Measurements from ENCODE around the gene SLC13A1. TPM values are rescaled to one million over a fixed set of nuclear protein-coding genes. Genes with fewer than 3 reads are reported as not detected.
"Not testable (repeated sequence)": the region's sequence is repeated elsewhere in the genome, so short reads cannot be mapped to it uniquely, and the experiment has no call there.

SLC13A1 gene, protein sequence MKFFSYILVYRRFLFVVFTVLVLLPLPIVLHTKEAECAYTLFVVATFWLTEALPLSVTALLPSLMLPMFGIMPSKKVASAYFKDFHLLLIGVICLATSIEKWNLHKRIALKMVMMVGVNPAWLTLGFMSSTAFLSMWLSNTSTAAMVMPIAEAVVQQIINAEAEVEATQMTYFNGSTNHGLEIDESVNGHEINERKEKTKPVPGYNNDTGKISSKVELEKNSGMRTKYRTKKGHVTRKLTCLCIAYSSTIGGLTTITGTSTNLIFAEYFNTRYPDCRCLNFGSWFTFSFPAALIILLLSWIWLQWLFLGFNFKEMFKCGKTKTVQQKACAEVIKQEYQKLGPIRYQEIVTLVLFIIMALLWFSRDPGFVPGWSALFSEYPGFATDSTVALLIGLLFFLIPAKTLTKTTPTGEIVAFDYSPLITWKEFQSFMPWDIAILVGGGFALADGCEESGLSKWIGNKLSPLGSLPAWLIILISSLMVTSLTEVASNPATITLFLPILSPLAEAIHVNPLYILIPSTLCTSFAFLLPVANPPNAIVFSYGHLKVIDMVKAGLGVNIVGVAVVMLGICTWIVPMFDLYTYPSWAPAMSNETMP
- total RNA-seq (2014; rRNA removed; shearing (Covaris generic)), result not detected in 2 replicates

- DNase-seq (ENCODE audit: low spot score), result no peak
- in situ Hi-C loops (cut with HindIII; ENCODE audit: low sequenced_read_pairs), result no loop called here
Observed at GRCh38 chr7:123199883-123200282, at the start of gene SLC13A1. SLC13A1 (minus strand) TSS chr7:123199969; CDS start chr7:123199946, 23 bp downstream.

DNA sequence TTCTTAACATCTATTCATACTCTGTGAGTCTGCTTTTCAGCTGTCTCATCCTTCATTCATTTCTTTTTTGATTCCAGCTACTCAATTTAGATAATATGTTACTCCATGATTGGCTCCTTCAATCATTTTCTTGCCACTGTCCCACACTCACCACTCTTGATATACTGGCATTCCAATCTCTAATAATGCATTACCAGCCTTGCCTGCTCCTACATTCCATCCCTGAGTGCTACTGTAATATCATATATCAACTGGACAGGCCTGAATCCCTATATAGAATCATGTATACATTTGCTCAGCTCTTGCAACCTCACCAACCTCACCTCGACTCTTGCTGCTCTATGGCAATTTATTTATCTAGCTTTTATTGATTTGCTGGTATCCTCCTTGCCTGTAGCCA lies 45.0 kb upstream of the SLC13A1 start:
- no peak for DNase-seq (ENCODE audit: low spot score)
- in situ Hi-C loops (cut with HindIII; ENCODE audit: low sequenced_read_pairs), result no loop called here

- DNase-seq (ENCODE audit: low spot score), result no peak
- in situ Hi-C loops (cut with HindIII; ENCODE audit: low sequenced_read_pairs), result no loop called here
Observed at GRCh38 chr7:123242467-123243092, 42.8 kb upstream of the SLC13A1 start.

DNA sequence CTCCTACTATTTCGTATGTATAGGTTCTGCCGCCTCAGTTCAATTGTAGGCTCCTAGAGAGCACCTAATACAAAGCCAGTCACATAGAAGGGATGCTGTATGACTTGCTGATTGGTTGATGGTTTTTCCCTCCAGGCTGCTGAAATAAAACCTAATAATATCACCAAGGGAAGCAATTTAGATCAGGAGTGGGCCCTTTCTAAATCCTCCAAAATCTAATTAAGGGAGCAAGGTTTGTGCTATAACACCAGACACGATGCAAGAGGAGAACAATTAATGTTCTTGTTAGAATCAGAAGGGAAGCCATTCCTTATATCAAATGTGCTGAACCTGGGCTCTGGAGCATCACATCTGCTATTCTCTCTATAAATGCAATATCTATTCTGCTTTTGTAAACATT lies 42.0 kb upstream of the SLC13A1 start:
- in situ Hi-C loops (cut with HindIII; ENCODE audit: low sequenced_read_pairs), result no loop called here
- DNase-seq (ENCODE audit: low spot score), result no peak

GRCh38 chr7:123231021-123232000 lies 31.5 kb upstream of the SLC13A1 start:
- no peak for DNase-seq (ENCODE audit: low spot score)
- in situ Hi-C loops (cut with HindIII; ENCODE audit: low sequenced_read_pairs), result no loop called here

GRCh38 chr7:123230603-123231002 lies 30.8 kb upstream of the SLC13A1 start:
- in situ Hi-C loops (cut with HindIII; ENCODE audit: low sequenced_read_pairs), result no loop called here
- no peak for DNase-seq (ENCODE audit: low spot score)

GRCh38 chr7:123230147-123230546 lies 30.4 kb upstream of the SLC13A1 start:
- DNase-seq (ENCODE audit: low spot score), result no peak
- in situ Hi-C loops (cut with HindIII; ENCODE audit: low sequenced_read_pairs), result no loop called here

DNA sequence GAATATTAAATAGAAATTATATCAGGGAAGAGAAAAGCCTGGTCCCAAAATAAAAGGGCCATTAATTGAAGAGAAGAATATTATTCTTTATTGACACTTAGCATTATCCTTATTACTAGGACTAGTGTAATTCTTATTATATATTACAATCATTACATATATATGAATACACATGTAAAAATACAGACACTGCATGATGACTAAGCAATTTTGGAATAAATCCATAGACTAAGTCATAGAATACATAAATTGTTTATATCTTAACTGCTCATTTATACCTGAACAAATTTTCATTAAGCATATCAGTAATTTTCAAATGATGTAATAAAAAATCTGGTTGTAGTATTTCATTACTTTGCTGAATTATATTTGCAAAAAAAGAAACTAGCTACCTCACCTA lies 29.7 kb upstream of the SLC13A1 start:
- in situ Hi-C loops (cut with HindIII; ENCODE audit: low sequenced_read_pairs), result no loop called here
- no peak for DNase-seq (ENCODE audit: low spot score)

DNA sequence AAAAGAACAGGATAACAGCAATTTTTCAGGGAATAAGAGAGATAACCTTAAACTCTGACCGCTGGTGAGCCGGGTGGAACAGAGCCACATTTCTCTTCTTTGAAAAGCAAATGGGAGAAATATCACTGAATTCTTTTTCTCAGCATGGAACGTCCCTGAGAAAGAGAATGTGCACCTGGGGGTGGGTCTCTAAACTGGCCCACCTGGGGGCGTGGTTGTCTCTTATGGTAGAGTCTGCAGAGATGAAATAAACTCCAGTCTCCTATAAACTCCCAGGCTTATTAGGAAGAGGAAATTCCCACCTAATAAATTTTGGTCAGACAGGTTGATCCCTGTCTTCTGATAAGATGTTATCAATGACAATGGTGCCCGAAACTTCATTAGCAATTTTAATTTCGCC lies 27.9 kb upstream of the SLC13A1 start:
- DNase-seq (ENCODE audit: low spot score); in situ Hi-C loops (cut with HindIII; ENCODE audit: low sequenced_read_pairs): not testable (repeated sequence)

DNA sequence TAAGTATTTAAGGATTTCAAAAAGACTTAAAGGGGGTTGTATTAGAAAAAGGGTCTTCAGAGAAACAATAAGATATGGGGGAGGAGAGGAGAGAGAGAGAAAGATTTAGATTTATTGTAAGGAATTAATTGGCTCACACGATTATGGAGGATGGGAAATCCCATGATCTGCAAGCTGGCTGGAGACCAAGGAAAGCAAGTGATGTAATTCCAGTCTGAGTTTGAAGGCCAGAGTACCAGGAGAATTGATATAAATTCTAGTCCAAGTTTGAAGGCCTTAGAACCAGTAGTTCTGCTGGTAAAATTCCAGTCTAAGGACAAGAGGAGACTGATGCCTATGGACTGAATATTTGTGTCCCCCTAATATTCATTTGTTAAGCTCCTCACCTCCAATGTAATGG lies 20.6 kb upstream of the SLC13A1 start:
- in situ Hi-C loops (cut with HindIII; ENCODE audit: low sequenced_read_pairs), result no loop called here

GRCh38 chr7:123218866-123219265 lies 19.1 kb upstream of the SLC13A1 start:
- in situ Hi-C loops (cut with HindIII; ENCODE audit: low sequenced_read_pairs), result no loop called here
- DNase-seq (ENCODE audit: low spot score), result no peak

More for the DNA sequence above, 20.6 kb upstream of the SLC13A1 start:
- no peak for DNase-seq (ENCODE audit: low spot score)

- DNase-seq (ENCODE audit: low spot score), result no peak
- in situ Hi-C loops (cut with HindIII; ENCODE audit: low sequenced_read_pairs), result no loop called here
Observed at GRCh38 chr7:123216825-123217224, 17.1 kb upstream of the SLC13A1 start.

GRCh38 chr7:123215350-123215749 lies 15.6 kb upstream of the SLC13A1 start:
- in situ Hi-C loops (cut with HindIII; ENCODE audit: low sequenced_read_pairs), result no loop called here
- no peak for DNase-seq (ENCODE audit: low spot score)

DNA sequence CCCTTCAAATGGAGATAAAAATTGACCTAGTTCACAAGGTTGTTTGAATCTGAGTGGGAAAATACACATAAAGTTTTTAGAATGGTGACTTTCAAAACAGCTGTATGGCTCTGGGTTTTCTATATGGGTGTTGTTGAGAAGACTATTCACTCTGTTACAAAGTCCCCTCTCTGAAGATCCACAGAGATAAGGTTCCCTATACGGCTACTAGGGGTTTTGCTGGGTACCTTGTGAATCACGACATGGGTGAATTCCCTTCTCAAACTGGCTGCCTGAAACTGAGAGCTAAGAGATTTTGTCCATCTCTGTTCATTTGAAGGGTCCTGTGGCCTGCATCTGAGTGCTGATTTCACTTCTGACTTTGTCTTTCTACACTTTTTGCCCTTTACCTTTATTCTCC lies 11.8 kb upstream of the SLC13A1 start:
- no peak for DNase-seq (ENCODE audit: low spot score)
- in situ Hi-C loops (cut with HindIII; ENCODE audit: low sequenced_read_pairs), result no loop called here

- in situ Hi-C loops (cut with HindIII; ENCODE audit: low sequenced_read_pairs), result no loop called here
- DNase-seq (ENCODE audit: low spot score), result no peak
Observed at GRCh38 chr7:123210986-123211385, 11.2 kb upstream of the SLC13A1 start.

GRCh38 chr7:123209786-123210185 lies 10.0 kb upstream of the SLC13A1 start:
- in situ Hi-C loops (cut with HindIII; ENCODE audit: low sequenced_read_pairs), result no loop called here
- DNase-seq (ENCODE audit: low spot score), result no peak

DNA sequence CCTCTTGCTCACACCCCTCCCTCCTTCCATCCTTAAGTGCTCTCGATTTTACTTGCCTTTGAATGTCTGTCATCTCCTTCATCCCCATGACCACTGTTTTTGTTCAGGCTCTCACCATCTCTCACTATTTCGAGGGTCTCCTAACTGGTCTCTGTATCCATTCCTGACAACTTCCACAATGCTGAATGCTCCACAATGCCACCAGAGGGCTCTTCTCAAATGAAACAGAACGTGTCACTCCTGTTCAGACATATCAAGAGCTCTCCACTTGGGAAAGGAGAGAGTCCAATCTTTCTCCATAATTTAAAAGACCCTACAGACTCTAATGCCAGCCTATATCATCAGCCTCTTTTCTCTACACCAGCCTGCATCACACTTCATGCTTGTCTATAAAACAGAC lies 9.0 kb upstream of the SLC13A1 start:
- in situ Hi-C loops (cut with HindIII; ENCODE audit: low sequenced_read_pairs), result no loop called here
- DNase-seq (ENCODE audit: low spot score), result no peak

- in situ Hi-C loops (cut with HindIII; ENCODE audit: low sequenced_read_pairs), result no loop called here
- peak; percentile 51 for DNase-seq (ENCODE audit: low spot score)
Observed at GRCh38 chr7:123204206-123204835, 4.6 kb upstream of the SLC13A1 start.

GRCh38 chr7:123201901-123202300 lies 2.1 kb upstream of the SLC13A1 start:
- in situ Hi-C loops (cut with HindIII; ENCODE audit: low sequenced_read_pairs), result no loop called here
- no peak for DNase-seq (ENCODE audit: low spot score)

Data from G401 (cell line).